Measurements from ENCODE around the gene RBM33.

RBM33 gene

DNA sequence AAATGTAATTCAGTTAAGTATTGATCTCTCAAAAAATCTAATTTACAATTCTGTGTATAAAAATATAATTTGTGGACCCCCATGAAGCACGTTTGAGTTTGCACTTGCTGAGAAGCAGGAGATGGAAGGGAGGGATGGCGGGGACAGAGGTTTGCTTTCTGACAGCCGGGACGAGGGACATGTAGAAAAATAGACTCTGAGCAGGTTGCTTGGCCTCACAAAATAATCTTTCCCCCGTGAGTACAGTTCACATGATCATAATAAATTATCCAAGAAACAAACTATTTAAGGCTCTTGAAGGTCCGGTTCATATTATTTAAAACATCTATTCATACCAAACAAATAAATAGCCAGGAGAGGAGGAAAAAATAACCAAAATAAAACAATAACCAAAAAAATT is 157.8 kb downstream of the RBM33 start:
- DNase-seq: no peak

DNA sequence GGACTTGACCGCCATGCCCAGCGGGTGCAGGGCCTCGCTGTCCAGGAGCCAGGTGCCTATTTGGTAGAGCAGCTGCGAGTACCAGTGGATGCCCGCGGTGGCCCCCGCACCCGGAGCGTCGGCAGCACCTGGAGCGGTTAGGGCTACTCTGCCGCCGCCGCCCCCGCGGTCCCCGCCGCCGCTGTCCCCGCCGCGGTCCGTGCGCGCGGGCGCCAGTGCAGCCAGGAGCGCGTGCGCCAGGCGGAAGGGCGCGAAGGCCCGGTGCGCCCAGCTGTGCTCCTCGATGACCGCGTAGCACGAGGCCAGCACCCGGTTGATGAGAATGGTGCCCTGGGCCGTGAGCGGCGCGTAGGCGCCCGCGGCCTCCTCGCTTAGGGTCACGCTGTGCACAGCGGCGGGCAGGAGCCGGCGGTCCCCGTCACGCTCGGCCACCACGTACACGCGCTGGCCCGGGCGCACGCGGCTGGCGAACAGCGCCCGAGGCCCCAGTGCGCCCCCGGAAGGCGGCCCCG is 158.5 kb downstream of the RBM33 start:
- DNase-seq: no peak

DNA sequence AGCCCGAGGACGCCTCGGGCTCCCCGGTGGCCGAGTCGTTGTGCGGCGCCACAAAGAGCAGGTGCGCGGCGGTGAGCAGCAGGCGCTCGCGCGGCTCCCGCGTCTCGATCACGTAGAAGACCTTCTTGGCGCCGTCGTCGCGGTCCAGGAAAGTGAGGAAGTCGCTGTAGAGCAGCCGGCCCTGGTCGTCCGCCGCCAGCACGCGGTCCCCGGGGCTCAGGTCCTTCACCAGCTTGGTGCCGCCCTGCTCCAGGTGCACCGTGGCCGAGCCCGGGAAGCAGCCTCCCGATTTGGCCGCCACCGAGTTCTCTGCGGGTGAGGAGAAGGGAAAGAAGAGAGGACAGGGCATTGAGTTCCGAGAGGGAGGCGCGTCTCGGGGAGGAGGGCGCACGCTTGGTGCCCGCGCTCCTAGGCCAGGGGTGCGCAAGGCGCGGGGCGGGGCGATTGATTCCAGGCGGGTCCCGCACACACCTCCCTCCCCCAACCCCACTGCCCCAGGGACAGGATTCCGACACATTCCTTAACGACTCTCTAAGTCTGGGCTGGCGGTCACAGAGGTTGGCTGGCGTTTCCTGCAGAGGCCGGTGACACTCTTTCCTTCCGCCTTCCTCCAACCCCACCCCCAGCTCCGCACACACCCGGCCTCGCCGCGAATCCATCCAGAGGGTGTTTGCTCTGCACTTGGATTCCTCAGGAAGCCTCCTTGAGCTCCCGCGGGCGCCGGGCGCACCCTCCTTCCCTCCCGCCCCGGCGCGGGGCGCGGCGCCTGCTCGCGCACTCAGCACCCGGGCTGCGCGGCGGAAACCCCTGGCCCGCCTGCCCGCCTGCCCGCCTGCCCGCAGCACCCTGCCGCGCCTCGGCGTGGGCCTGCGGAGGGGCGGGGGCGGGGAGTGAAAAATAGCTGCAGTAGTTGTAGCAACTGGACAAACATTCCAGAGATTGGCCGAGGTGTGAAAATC is 159.2 kb downstream of the RBM33 start:
- DNase-seq: no peak

DNA sequence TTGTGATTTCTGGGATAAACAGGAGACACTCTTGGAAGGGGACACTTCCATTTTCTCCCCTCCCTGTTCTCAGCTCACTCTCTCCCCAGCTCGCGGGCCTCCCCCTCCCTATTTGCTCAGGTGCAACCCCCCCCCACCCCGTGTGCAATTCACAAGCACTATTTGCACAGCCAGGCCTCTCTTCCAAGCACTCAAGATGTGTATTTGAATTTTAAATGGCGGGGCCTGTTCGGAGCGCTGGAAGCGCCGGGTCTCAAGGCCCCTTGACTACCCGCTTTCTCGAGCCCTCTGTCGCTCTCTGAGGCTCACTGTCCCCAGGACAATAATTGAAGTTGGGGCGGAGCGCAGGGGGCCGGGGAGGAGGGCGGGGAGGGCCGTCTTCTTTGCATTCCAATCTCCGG is 160.0 kb downstream of the RBM33 start:
- no peak for DNase-seq

DNA sequence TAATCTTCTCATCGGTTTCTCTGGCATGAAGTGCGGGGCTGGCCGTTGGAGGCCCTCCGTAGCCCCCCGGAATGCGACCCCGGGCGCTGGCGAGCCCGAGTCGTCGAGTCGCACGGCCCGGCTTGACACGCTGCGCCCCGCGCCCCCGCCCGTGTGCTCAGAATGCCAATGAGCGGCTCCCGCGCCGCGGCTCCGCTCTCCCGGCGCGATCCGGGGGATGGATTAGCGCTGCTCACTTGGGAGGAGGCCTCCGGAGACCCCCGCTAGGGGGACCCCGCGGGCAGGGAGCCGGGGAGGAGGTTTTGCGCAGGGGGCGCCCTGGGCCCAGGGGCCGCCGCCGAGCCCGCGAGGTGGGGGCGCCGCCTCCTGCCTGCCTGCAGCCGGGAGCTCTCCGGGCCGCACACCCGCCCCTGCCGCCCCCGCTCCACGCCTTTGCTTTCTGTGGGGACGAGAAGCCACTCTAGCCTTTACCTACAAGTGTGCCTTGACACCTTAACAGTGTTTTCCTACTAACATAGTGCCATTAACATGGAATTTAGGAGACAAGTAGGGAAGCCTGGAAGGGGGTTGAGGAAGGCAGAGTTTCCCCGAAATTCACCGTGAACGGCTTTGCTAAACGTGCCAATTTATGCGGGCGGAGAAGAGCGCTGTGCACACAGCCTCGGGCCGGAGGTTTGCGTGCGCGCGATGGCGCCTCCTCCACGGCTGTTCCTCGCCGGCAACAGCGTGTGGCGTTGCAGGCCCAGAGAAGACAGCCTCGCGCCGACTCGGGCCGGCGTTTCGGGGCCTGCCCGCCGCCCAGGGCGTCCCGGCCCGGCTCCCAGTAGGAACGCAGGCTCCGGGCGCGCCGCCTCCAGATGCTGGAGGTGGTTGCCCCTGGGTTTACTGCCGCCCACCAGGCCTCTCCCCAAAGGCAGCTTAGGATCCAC is 160.7 kb downstream of the RBM33 start:
- peak; percentile 27 for DNase-seq

DNA sequence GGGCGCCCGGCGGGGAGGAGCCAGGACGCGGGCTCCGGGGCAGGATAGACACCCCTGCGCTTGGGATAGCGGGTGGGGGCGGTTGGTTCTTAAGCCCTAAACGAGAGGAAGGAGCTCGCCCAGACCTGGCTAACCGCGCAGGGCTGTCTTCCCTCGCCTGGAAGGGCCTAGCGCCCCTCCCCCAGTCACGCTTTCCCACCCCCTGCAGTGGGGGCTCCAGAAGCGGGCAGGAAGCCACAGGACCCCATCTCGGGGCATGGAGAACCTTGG is 161.3 kb downstream of the RBM33 start:
- DNase-seq: no peak

DNA sequence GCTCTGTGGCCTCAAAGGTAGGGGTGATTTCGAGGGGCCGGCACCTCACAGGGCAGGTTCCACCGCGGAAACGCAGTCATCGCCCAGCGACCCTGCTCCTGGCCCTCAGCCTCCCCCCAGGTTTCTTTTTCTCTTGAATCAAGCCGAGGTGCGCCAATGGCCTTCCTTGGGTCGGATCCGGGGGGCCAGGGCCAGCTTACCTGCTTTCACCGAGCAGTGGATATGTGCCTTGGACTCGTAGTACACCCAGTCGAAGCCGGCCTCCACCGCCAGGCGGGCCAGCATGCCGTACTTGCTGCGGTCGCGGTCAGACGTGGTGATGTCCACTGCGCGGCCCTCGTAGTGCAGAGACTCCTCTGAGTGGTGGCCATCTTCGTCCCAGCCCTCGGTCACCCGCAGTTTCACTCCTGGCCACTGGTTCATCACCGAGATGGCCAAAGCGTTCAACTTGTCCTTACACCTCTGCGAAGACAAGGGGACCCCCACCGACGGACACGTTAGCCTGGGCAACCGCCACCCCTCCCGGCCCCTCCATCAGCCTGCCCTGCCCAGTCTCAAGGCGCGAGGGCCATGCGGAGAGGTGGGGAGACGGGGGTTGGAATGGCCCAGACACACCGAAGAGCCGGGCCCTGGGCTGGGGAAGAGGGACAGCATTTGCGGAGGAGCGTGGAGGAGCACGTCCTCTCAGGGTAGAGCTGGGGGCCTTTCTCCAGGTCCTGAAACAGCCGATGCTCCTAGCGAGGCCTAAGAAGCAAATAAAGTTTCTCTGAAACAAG is 161.8 kb downstream of the RBM33 start:
- DNase-seq: no peak

DNA sequence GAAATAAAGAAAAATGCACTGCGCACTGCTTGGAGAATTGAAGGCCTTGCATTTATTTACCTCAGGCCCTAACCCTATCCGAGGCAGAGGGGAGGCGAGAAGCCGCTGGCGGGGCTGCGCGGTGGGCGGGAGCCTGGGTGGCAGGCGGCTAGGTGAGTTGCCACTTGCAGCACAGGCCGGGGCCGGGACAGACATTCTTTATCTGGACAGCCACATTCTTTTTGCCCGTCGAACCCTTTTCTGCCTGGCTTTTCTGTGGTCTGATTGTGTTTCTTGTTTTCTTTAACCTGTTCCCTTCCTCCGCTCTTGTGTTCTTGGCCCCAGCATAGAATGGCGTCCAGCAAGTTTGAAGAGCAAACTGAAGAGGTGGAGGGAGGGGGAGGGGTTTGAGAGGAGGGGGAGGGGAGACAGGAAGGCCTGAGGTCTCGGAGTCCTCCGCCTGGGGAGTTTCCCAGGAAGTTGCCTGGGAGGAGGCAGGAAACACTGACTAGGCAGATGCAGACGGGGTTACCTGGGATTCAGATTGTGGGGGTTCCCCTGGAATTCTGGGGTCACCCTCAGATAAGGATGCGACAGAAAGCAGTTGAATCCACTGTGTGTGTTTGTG is 162.7 kb downstream of the RBM33 start:
- DNase-seq: no peak

DNA sequence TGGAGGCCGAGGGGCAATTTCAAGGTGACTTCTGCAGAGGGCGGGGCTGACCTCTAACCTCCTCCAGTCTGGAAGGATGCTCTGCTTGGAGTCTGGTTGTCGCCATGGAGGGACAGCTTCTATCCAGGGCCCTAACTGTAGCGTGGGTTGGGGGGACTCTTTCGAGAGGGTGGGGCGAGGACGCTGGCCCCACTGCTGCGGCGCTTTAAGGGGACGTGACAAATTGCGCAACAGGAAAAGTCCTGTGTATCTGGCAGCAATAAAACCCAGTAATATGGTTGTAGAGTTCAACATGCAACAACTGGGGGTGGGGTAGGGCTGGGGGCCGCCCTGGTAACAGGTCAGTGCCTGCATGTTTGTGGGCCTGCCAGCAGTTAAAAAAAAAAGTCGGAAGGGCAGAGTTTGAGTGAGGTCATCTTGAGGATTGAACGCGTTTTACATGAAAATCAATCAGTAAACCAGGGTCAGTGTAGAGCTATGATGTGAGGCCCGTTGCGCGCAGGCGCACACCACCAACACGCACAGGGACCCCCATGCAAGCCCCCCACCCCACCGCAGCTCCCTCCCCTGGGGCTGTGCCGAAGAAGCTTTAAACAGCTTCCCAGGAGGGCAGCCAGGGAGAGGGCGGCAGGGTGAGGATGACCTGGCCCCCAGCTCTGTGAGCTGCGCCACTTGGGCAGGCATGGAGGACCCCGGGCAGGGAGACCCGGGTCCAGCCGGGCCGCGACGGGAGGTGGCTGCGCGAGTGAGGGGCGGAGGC is 163.5 kb downstream of the RBM33 start:
- no peak for DNase-seq

DNA sequence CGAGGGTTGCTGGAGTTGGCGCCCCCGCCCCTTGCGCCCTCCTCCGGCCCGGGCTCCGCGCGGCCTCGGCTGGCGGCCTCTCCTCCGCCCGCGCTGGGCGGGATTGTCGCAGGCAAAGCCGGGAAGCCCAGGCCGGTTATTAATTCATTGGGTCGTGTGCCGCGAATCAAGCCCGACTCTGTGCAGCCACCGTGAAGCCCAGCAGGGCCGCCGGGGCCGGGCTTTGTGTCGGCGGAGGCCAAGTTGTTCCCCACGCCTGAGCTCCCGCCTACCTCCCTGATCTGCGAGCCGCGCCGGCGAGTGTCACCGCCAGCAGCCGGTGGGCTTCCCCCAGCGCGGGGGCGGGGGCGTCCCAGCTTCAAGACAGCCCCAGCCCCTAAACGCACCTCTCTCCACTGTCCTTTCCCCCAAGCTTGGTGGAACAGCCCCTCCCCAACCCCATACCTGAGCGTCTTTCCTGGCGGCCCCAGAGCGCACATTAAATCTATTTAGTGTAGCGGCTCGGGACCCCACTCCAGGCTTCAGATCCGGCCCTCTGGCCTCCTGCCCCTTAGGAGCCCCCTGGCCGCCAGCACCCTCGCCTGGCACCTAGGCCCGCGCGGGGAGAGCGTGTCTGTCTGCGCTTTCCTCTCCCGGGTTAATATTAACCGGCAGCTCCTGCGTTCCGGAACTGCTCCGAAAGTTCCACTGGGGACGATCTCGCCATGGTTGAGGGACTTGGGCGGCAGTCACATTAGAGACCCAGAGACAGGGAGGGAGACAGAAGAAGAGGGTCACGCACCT is 164.3 kb downstream of the RBM33 start:
- no peak for DNase-seq

DNA sequence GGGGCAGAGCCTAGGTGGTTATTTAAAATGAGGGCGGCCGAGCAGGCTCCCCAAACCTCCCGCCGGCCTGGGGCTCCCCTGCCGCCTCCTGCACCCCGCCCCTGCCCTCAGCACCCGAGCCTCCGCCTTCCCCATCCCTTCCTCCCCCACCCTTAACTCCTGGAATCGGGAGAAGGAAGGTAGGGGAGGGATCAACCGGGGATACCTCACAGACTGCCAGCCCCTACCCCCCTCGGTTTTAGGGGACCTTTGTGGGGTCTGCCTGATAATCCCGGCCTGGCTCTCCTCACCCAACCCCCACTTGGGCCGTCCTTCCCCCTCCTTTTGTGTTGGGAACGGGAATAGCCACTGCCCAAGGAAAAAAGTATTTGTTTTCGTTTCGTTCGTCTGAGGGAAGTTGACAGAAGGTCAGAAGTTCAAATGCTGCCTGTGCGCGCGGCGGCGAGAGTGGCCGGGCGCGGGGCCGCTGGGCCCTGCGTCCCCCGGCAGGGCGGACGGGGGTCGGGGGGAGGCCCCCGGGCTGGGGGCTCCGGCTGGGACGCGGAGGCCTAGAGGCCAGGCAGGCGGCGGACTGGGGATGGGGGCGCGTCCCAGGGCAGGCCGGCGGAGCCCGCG is 165.0 kb downstream of the RBM33 start:
- no peak for DNase-seq

DNA sequence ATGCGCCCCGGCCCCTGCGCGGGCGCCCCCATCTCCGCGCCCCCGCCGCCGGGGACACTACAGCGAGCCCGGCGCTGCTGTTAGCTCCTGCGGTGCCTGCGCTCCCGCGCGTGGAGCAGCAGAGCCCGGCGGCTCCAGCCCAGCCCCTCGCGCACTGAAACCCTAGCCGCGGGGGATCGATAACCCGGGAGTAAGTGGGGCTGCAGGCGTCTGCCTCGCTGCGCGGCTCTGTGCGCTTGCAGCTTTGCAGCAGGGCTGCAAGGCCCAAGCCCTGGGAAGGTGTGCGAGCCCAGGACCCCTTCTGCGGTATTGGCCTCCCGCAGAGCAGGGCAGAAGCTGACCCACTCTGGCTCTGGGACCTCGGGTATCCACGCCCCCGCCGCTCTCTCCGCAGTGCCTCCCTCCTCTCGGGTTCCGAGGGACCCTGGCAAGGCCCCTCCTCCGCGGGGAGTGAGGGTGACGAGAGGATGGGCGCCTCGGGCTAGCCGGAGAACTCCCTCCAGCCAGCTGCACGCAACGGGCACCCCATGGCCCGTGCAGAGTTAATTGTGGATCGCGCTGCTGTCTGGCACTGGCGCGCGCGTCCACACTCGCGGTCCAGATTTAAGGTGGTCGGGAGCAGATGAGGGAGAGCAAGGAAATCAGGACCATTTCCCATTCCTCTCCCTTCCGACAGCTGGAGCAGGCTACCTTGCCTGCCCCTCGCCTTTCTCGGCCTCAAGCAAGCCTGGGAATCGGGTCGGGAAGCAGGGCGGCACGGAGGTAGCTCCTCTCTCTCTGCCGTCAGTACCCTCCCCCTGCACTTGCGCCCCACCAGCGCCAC is 165.7 kb downstream of the RBM33 start:
- DNase-seq: no peak

DNA sequence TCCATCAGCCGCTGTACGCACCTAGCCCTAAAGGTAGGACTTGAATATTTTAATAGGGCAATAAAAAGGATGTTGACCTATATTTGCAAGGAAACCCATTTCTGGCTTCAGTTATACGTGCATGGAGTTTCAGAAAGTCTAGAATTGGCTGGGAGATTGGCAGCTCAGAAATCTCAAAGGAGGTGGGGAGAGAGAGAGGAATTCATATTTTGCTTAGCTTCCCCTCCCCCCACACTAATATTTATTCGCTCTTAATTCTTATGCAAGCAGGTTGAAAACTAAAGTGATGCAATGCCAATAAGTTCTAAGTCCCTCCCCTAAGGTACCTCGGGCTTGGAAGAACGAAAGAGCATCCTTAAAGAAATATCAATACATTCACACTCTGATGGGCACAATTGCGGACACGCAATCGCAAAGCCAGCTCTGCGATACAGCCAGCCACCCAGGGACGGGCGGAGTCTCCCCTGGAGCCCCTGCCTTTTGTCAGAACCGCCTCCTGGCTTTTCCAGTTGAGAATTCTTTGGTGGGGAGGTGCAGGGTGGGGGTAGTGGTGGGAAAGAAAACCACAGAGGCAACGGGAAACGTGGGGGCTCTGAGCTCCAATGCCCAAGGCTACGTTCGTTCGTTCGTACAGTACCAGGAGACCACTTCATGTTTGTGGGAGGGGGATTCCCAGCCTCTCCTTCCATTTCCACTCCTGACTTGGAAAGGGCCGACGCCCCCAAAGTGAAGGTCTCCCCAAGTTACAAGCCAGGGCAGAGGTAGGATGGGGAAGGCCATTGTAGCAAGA is 166.5 kb downstream of the RBM33 start:
- no peak for DNase-seq

DNA sequence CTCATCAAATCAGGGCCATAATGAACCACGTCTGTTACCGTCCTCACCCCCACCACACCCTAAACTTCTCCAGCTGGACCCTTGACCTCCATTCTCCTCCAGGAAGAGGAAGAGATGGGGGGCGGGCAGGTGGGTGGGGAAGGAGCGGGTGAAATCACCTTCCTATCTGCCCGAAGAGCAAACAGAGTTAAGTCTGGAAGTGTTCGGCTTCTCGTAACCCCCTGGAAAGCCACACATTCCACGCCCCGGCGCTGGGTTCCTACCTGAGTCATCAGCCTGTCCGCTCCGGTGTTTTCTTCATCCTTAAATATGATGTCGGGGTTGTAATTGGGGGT is 167.1 kb downstream of the RBM33 start:
- no peak for DNase-seq

DNA sequence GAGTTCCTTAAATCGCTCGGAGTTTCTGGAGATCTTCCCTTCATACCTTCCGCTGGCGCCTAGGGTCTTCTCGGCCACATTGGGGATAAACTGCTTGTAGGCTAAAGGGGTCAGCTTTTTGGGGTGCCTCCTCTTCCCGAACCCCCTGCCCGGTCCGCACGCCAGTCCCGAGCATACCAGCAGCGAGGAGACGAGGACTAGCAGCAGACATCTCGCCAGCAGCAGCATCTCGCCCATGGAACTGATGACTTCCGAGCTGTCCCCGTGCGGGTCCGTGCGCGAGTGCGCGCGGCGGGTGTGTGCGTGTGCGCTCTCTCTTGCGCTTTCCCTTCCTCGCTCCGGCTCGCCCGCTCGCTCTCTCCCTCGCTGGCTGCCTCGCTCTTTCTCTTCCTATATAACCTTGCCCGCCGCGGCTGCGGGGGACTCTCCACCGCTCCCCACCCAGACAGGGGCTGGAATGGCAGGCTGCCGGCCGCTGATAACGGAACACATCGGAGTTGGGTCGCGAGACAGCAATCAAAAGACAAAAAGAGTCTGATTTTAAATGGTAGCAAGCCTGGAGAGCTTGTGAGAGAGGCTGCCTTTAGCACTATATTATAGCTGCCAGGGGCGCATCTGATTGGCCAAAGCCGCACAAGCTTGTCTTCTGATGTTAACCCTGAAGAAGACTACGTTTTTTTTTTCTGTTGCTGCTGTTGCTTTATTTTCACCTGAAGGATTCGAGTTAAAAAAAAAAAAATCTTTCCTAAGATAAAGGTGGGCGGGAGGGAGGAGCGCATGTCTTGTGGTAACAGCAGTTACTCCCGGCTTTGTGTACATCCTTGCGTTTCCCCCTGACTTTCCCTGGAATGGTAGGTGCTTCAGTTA is 167.7 kb downstream of the RBM33 start, which contains the start of gene SHH:
TSS of gene SHH (minus strand) at position 569 of the 867 bp plus-strand sequence. CDS start at position 228, 341 bp downstream.
- no peak for DNase-seq

DNA sequence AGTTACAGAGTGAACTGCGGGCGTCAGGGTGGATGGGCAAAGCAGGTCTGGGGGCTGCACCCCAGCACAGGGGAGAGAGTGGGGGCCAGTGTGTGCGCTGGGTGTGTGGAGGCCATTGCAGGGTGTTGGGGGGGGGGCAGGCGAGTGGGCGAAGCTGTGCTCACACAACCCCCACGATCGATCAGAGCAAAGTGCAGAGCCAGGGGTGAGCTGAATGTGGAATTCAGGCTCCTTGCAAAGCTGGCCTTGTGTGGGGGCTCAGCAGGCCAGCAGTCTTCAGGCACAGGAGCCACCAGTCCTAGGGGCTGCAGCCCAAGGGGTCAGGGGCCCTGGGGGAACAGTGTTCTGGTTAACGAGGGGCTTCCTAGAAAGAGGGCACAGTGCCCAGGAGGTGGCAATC is 168.7 kb downstream of the RBM33 start:
- DNase-seq: no peak

DNA sequence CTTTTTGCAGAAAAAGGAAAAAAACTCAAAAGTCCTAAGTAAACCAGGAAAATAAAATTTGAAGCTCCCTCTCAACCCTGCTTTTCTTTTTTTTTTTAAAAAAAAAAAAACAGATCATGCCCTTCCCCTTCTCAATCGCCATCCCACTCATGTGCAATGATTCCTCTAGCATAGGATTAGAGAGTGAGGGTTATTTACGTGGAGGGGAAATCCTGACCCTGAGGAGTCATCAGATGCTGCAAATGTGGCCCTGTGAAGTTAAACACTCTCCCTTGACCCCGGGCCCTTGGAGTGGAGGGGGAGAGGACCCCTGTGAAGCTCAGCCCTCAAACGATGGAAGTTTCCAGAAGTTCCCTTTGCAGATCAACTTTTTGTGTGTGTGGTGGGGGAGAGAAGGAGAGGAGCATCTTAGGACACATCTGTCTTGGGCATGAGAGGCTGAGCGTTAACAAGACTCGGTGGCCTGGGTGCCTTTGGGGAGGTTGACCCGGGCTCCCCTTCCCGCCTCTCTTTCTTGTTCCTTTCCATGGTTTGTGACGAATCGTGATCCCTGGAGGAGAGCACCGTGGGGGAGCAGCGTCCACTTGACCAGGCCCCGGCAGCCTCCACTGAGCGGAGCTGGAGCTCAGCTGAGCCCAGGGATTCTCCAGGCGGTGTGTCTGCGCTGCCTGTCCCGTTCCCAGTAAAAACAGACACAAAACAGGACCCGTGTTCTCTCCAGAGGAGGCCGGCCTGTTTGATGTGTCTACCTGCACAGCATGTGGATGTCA is 169.3 kb downstream of the RBM33 start:
- DNase-seq: no peak

Data from CD4-positive, alpha-beta T cell treated with Interleukin-12 subunit alpha and Interleukin-12 subunit beta, for 1 hour (primary cell).